ENCODE measurements around the gene MORN5. TPM values are rescaled to one million over a fixed set of nuclear protein-coding genes. Genes with fewer than 3 reads are reported as not detected.
A peak's percentile ranks its signal among the peaks of the same experiment; 100 is the strongest.

MORN5 gene
- total RNA-seq, 4 donors from 2014 or later, result 1.8 TPM; not detected in 3

GRCh38 chr9:122206118-122207046 lies 46.7 kb downstream of the MORN5 start:
- Histone ChIP-seq H3K36me3 (no peaks in the 10 kb centered on the region), H3K4me3 (no peak overlapping the region), H3K27ac (no peak overlapping the region), H3K9me3 (no peaks in the 10 kb centered on the region), H3K4me1 (peaks cover 0 to 9% (median 0%) of the 10 kb centered on the region in 4 donors), H3K27me3 (peaks cover 0 to 20% of the 10 kb centered on the region in 2 donors)
- no peak for DNase-seq (ENCODE audit: low spot score in 2 of 2)
- WGBS, 2 donors, result 63 to 68% methylated on average over 7 to 9 of the region's 9 CpGs
- TF ChIP-seq POLR2A (IDR thresholded peaks at IDR 0.05), result no peak
- TF ChIP-seq CTCF (IDR thresholded peaks at IDR 0.05), result no peak
- no peak for TF ChIP-seq EP300 (IDR thresholded peaks at IDR 0.05)

DNA sequence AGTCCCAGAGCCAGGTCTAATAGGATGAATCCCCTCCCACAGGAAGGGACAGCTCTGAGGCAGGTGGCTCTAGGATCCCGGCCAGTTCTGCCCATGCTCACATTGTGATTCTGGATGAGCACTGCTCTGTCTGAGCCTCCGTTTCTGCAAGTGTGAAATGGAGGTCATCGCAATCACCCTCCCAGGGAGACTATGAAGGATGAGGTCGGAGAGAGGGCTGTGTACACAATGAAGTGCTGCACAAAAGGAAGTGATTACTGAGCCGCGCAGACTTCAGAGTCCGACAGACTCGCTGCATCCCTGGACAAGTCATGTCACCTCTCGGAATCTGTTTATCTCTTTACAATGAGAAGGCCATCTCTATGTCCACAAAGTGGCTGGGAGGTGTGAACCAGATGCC lies 47.4 kb downstream of the MORN5 start:
- no peak overlapping the region for H3K4me3 ChIP-seq
- H3K9me3 ChIP-seq, result no peaks in the 10 kb centered on the region
- H3K27me3 ChIP-seq, result peaks cover 0 to 27% of the 10 kb centered on the region in 2 donors
- DNase-seq (ENCODE audit: low spot score in 2 of 2), result no peak
- TF ChIP-seq EP300 (IDR thresholded peaks at IDR 0.05) (no peak), POLR2A (IDR thresholded peaks at IDR 0.05) (no peak), CTCF (IDR thresholded peaks at IDR 0.05) (no peak)
- 51 to 64% methylated on average over 9 of the region's 9 CpGs for WGBS, 2 donors
- peaks cover 0 to 9% (median 0%) of the 10 kb centered on the region in 4 donors for H3K4me1 ChIP-seq
- H3K36me3 ChIP-seq, result no peaks in the 10 kb centered on the region
- H3K27ac ChIP-seq, result no peak overlapping the region

GRCh38 chr9:122209451-122209850 lies 49.7 kb downstream of the MORN5 start:
- peaks cover 0 to 23% (median 10%) of the 10 kb centered on the region in 4 donors for H3K4me1 ChIP-seq
- H3K9me3 ChIP-seq, result no peaks in the 10 kb centered on the region
- H3K27me3 ChIP-seq, result peaks cover 0 to 50% of the 10 kb centered on the region in 2 donors
- H3K36me3 ChIP-seq, result no peaks in the 10 kb centered on the region
- no peak overlapping the region for H3K4me3 ChIP-seq
- H3K27ac ChIP-seq, result no peak overlapping the region
- TF ChIP-seq POLR2A (IDR thresholded peaks at IDR 0.05) (no peak), EP300 (IDR thresholded peaks at IDR 0.05) (no peak), CTCF (IDR thresholded peaks at IDR 0.05) (no peak)
- WGBS, 2 donors, result 91 to 94% methylated on average over 6 to 12 of the region's 12 CpGs
- no peak for DNase-seq (ENCODE audit: low spot score in 2 of 2)

- TF ChIP-seq CTCF (IDR thresholded peaks at IDR 0.05) (no peak), EP300 (IDR thresholded peaks at IDR 0.05) (no peak), POLR2A (IDR thresholded peaks at IDR 0.05) (no peak)
- Histone ChIP-seq H3K4me3 (no peak overlapping the region), H3K27me3 (peaks cover 0 to 81% of the 10 kb centered on the region in 2 donors), H3K9me3 (no peaks in the 10 kb centered on the region), H3K4me1 (peaks cover 0 to 16% (median 10%) of the 10 kb centered on the region in 4 donors), H3K36me3 (no peaks in the 10 kb centered on the region), H3K27ac (no peak overlapping the region)
- DNase-seq (ENCODE audit: low spot score in 2 of 2), result no peak
- 72 to 83% methylated on average over 7 of the region's 7 CpGs for WGBS, 2 donors
Measured at GRCh38 chr9:122212473-122213004, 52.8 kb downstream of the MORN5 start.

- peaks cover 0 to 87% of the 10 kb centered on the region in 2 donors for H3K27me3 ChIP-seq
- WGBS, 2 donors, result 37 to 49% methylated on average over 19 to 20 of the region's 20 CpGs
Measured at GRCh38 chr9:122213102-122213588, 53.4 kb downstream of the MORN5 start.

More at GRCh38 chr9:122213102-122213588, 53.4 kb downstream of the MORN5 start:
- H3K27ac ChIP-seq, result no peak overlapping the region
- DNase-seq (ENCODE audit: low spot score in 2 of 2), result no peak
- H3K36me3 ChIP-seq, result no peaks in the 10 kb centered on the region
- no peaks in the 10 kb centered on the region for H3K9me3 ChIP-seq
- peak overlapping the region in 1 of 4 donors; percentile 22 for H3K4me3 ChIP-seq
- peaks cover 0 to 16% (median 10%) of the 10 kb centered on the region in 4 donors for H3K4me1 ChIP-seq
- TF ChIP-seq CTCF (IDR thresholded peaks at IDR 0.05) (no peak), POLR2A (IDR thresholded peaks at IDR 0.05) (no peak), EP300 (IDR thresholded peaks at IDR 0.05) (no peak)

Data from tibial nerve (tissue), 4 donors.